ENCODE measurements around the gene ROR1.

The ROR1 gene

GRCh38 chr1:63773815-63774616 lies at the start of gene ROR1:
ROR1 (plus strand) TSS chr1:63774017.
- DNase-seq = peak; percentile 33

GRCh38 chr1:63724375-63724899 lies 49.4 kb upstream of the ROR1 start:
- no peak for DNase-seq

DNA sequence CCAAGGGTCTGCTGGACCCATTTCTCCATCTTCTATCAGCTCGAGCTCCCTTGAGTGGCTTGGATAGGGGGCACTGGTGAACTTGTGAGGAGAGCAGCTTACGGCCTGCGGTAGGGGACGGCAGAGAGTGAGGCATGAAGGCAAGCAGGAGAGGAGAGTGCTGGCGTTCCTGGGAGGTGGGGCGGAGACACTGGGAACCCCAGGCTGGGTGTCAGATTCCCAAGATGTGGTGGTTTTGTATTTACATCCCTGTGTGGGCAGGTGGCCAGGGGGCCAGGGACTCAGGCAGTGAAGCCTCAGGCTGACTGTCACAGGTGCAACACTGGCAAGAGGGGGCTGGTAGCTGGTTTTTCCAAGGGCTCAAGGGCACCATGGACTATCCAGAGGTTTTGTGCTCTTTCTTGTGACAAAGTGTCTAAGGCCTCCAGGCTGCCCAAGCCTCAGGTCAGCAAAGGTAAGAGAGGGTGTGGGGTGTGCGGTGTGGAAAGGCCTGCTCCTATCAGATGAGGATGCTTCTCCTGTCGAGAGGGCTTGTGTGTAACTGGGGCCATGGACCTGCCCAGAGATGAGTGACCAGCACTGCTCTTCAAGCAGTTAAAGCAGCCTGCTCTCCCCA lies 45.1 kb upstream of the ROR1 start:
- DNase-seq = no peak

GRCh38 chr1:63729227-63729620 lies 44.6 kb upstream of the ROR1 start:
- no peak for DNase-seq

GRCh38 chr1:63730211-63730610 lies 43.6 kb upstream of the ROR1 start:
- DNase-seq = no peak

DNA sequence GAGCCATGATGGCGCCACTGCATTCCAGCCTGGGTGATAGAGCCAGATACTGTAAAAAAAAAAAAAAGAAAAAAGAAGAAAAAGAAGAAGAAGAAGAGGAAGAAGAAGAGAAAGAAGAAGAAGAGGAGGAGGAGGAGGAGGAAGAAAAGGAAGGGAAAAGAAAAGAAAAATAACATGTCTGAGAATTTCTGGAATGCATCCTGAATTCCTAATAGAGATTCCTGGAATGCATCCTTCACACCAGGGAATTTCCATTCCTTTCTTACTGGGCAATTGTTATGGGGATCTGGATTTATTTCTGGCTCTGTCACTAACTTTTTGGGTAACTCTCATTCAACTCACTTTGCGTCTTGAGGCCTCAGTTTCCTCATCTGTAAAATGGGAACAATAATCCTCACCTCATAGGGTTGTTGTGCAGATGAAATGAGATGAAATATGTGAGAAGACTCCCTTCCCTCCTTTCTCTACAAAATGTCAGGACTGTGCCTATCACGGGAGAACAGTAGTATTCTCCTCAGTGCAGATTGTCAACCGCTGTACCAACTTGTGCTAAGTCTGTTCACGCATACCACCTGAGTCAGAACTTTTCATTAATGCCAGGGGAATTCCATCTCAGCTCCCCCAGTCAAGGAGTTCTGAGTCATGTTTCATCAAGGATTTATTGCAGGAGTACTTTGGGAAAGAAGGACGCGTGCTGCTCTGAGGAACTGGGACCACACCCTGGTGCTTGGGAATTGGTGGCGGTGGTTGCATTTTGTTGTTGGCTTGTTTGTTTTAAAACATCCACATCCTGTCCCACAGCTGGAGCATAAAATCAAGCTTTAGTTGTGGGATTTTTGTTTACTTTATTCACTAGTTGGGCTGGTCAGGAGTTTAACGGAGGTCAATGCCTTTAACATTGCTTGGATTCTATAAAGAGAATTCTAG lies 42.4 kb upstream of the ROR1 start:
- DNase-seq = no peak

- no peak for DNase-seq
Observed at GRCh38 chr1:63732666-63733065, 41.2 kb upstream of the ROR1 start.

GRCh38 chr1:63738772-63739171 lies 35.0 kb upstream of the ROR1 start:
- no peak for DNase-seq

- no peak for DNase-seq
Observed at GRCh38 chr1:63739452-63739851, 34.4 kb upstream of the ROR1 start.

GRCh38 chr1:63740432-63740831 lies 33.4 kb upstream of the ROR1 start:
- no peak for DNase-seq

- DNase-seq = no peak
Observed at GRCh38 chr1:63742526-63742925, 31.3 kb upstream of the ROR1 start.

DNA sequence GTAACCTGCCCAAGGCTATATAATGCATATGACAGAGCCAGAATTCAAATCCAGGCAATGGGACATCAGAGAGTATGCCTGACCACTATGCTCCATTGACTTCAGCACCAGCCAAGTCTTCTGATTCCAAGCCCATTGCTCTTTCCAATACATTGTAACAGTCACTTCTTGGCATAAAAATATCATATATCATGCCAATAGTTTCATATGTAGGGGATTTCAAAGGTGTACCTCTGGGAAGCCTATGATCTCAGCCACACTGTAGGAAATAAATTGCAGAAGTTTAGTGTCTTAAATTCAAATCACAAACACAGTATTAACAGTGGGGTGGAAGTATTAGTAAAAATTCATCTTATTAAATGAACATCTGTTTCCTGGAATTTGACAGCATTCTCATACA lies 30.0 kb upstream of the ROR1 start:
- no peak for DNase-seq

- DNase-seq = no peak
Observed at GRCh38 chr1:63746129-63746864, 27.5 kb upstream of the ROR1 start.

DNA sequence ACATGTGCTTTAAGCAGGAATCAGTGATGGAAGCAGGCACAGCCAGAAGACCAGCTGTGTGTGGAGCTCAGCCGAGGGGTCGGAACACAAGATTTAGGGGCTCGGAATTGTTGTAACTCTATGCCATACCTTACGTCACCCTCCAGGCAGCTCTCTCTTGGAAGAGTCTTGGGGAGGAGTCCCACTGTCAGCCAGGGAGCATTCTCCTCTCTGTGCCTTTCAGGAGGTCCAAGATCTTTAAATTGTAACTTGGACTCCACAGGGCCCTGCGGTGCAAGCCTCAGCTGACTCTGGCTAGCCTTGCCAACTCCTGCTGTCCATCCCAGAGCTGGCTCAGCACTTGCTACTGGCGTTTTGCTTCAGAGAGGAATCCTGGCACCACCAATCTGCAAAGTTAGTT lies 26.4 kb upstream of the ROR1 start:
- DNase-seq = no peak

- no peak for DNase-seq
Observed at GRCh38 chr1:63748046-63748580, 25.7 kb upstream of the ROR1 start.

- DNase-seq = no peak
Observed at GRCh38 chr1:63748641-63749040, 25.2 kb upstream of the ROR1 start.

DNA sequence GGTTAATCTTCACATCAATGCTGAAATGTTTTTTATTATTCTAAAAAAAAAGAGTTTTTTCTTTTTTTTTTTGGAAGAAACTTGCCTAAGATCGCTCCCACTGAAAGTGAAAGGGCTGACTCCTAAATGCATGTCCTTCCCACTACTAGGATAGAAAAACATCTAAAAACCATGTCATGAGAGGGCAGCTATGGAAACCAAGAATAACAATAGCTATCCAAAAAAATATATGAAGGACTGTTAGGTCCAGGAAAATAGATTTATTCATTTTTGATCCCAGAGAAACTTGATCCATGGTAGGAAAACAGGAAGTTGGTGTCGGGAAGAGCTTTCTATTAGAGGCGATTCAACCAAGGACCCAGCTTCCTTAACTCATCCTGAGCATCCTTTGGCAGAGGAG lies 23.1 kb upstream of the ROR1 start:
- no peak for DNase-seq

DNA sequence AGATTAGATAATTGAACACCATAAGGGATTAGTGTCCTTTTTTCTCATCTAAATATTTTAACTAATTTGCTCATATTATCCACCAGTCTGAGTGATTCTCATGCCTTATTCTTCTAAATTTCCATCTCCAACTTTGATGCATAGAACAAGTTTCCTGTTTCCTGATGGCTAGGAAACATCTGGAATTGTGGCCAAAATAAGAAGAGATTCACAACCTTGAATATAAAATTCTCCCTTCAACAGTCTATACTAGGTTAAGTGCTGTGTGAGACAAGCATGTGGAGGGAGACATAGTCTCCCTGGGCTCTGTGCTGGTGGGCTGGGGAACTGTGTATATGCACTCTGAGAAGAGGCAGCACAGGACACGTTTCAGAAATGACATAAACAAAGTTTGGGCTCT lies 21.6 kb upstream of the ROR1 start:
- DNase-seq = no peak

DNA sequence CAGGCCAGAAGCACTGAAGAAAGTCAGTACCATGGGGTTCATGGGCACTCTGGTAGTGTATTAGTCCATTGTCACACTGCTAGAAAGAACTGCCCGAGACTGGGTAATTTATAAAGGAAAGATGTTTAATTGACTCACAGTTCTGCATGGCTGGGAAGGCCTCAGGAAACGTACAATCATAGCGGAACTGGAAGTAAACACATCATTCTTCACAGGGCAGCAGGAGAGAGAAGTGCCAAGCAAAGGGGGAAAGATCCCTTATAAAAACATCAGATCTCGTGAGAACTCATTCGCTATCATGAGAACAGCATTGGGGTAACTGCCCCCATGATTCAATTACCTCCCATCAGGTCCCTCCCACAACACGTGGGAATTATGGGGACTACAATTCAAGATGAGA lies 20.2 kb upstream of the ROR1 start:
- no peak for DNase-seq

DNA sequence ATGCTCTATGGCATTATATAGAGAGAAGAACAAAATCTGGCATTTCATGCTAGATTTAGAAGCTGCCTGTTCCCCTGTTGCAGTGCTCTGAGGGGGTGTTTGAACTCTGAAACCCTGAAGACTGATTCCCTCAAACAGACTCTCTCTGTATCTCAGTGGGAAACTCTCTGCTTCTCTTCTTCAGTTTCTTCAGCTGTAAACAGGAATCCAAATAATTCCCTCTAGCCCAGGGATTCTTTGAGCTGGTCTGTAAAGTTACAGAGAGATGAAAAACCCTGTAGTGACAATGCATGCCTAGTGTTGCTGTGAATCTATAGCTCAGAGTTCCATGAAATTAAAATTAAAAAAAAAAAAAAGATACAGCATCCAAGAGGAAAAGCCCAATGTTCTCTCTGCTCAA lies 17.0 kb upstream of the ROR1 start:
- no peak for DNase-seq

- no peak for DNase-seq
Observed at GRCh38 chr1:63757334-63757733, 16.5 kb upstream of the ROR1 start.

GRCh38 chr1:63758791-63759190 lies 15.0 kb upstream of the ROR1 start:
- DNase-seq = no peak

Measured in CD4-positive, alpha-beta T cell treated with Interleukin-6 for 4 hours (primary cell).